Activated T-cell treated with anti-CD3 and anti-CD28 coated beads, Interleukin-2, amount 50 U/mL, for 24 hours (primary cell): ENCODE measurements around the gene F10.

Experiments
- DNase-seq: peaks from one replicate; pipeline ENCODE4 v3.0.0-alpha.2; 2020
- H3K27ac Mint-ChIP-seq: 2 replicates; pipeline ENCODE4 v1.8.0; 2020; ENCODE audit warnings: mild to moderate bottlenecking, mixed read lengths
- H3K27me3 Mint-ChIP-seq: 2 replicates; pipeline ENCODE4 v1.8.0; 2020; ENCODE audit warnings: mixed read lengths
- H3K36me3 Mint-ChIP-seq: 2 replicates; pipeline ENCODE4 v1.8.0; 2020; ENCODE audit warnings: low read depth, mixed read lengths
- H3K4me1 Mint-ChIP-seq: 2 replicates; pipeline ENCODE4 v1.8.0; 2020; ENCODE audit warnings: low read depth, mixed read lengths
- H3K4me3 Mint-ChIP-seq: 2 replicates; pipeline ENCODE4 v1.8.0; 2020; ENCODE audit warnings: mild to moderate bottlenecking, moderate library complexity, mixed read lengths
- H3K9me3 Mint-ChIP-seq: 2 replicates; pipeline ENCODE4 v1.8.0; 2020; ENCODE audit warnings: mixed read lengths

F10 gene

DNA sequence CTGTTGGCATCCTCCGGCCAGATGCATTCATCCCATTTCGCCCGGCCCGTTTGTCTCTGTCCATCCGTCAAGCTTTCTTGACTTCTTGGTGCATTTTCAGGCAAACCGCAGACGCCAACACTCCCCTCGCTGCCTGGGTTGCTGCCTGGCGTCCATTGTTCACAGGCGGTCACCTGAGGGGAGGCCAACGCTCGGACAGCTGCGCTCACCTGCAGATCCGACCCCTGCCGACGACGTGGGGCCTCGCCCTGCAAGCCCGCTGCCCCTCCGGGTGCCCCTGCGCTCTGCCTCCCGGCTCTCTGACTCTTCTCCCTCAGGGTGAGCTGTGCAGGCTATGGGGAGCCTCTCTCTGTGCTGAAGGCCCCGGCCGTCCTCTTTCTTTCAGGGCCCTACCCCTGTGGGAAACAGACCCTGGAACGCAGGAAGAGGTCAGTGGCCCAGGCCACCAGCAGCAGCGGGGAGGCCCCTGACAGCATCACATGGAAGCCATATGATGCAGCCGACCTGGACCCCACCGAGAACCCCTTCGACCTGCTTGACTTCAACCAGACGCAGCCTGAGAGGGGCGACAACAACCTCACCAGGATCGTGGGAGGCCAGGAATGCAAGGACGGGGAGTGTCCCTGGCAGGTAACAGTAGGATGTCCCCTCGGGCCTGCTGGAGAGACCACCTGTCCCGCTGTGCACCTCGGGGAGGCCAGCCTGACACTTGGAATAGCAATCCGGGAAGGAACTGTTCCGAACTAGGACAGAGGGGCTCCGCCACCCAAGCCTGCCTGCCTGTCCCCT, 21.1 kb downstream of the F10 start:
- Mint-ChIP-seq H3K4me3 (no peak overlapping the region), H3K4me1 (peaks cover 11% of the 10 kb centered on the region), H3K36me3 (no peaks in the 10 kb centered on the region), H3K27ac (no peak overlapping the region), H3K9me3 (no peaks in the 10 kb centered on the region), H3K27me3 (no peaks in the 10 kb centered on the region)
- DNase-seq, result peak; percentile 25

DNA sequence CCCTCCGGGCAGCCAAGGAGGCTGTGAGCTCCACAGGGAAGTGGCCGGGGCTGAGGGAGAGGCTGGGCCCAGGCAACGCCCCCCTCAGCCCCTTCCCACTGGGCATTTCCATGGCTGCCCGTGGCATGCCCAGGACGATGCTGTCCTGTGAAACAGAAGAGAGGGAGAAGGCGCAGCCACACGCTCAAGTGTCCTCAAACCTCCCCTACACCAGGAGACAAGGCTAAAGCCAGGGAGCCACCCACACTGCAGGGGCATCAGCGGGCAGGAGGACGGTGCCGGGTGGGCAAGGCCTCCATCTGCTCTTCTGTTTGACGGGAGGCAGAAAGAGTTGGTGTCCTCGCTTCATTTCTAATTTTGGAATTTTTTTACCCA, 21.6 kb downstream of the F10 start:
- H3K27ac Mint-ChIP-seq, result no peak overlapping the region
- H3K9me3 Mint-ChIP-seq, result no peaks in the 10 kb centered on the region
- no peak overlapping the region for H3K4me3 Mint-ChIP-seq
- H3K36me3 Mint-ChIP-seq, result no peaks in the 10 kb centered on the region
- DNase-seq, result no peak
- no peaks in the 10 kb centered on the region for H3K27me3 Mint-ChIP-seq
- peaks cover 11% of the 10 kb centered on the region for H3K4me1 Mint-ChIP-seq

DNA sequence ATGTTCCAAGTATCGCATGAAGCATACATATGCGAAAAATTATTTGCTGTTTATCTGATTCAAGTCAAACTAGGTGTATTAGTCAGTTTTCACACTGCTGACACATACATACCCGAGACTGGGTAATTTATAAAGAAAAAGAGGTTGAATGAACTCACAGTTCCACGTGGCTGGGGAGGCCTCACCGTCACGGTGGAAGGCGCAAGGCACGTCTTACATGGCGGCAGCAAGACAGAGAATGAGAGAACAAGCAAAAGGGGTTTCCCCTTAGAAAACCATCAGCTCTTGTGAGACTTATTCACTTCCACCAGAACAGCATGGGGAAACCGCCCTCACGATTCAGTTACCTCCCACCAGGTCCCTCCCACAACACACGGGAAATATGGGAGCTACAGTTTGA, 22.9 kb downstream of the F10 start:
- H3K27me3 Mint-ChIP-seq, result no peaks in the 10 kb centered on the region
- H3K9me3 Mint-ChIP-seq, result no peaks in the 10 kb centered on the region
- no peak overlapping the region for H3K4me3 Mint-ChIP-seq
- H3K27ac Mint-ChIP-seq, result peak overlapping the region; percentile 50
- DNase-seq, result peak; percentile 42
- no peaks in the 10 kb centered on the region for H3K36me3 Mint-ChIP-seq
- H3K4me1 Mint-ChIP-seq, result peaks cover 11% of the 10 kb centered on the region

DNA sequence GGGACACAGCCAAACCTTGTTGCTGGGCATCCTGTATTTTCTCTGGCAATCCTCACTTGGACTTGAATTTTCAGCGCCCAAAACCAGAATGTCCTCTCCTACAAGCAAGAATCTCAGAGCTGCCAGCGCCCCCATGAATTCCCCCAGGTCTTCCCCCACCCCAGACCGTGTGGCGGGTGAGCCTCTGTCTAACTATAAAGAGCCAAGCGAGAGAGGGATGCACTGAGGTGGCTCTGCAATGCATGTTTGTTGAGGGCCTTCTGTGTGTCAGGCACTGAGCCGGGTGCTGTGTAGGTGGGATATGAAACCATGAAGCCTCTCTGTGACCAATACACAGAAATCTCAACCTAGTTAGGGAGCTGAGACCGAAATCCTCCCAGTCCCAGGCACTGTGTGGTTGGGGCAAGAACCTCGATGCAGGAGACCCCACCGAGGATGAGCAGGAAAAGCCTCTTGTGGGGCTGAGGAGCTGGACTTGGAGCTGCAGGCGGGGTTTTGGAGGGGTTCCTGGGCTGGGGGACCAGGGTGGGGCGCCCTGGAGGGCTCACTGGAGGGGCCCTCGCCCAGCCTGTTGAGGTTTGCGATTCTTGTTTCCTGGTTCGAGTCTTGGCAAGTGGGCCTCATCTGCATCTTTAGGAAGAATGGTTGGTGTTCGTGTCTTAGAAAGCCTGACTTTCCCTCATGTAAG, 23.5 kb downstream of the F10 start:
- H3K9me3 Mint-ChIP-seq, result no peaks in the 10 kb centered on the region
- H3K36me3 Mint-ChIP-seq, result no peaks in the 10 kb centered on the region
- no peak for DNase-seq
- H3K4me3 Mint-ChIP-seq, result no peak overlapping the region
- H3K27ac Mint-ChIP-seq, result peak overlapping the region; percentile 50
- H3K4me1 Mint-ChIP-seq, result peaks cover 11% of the 10 kb centered on the region
- peaks cover under 1% of the 10 kb centered on the region for H3K27me3 Mint-ChIP-seq

DNA sequence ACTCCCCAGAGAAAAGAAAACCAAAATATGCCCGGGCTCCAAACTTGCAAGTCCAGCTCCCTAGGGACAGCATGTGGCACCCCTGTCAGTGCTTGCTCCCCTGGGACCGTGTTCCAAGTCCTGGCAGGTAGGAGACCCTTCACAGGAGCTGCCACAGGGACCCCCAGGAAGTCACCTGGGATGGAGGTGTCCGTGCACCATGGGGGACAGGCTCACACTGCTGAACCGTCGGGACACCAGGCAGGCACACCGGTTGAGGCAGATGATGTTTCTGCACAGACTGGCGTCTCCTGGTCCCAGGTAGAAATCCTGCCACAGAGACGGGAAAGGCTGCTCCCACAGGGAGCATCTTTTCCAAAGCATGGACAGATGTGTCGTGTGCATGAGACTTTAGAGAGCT, 24.2 kb downstream of the F10 start:
- peaks cover 13% of the 10 kb centered on the region for H3K4me1 Mint-ChIP-seq
- DNase-seq, result peak; percentile 20
- no peaks in the 10 kb centered on the region for H3K36me3 Mint-ChIP-seq
- no peak overlapping the region for H3K27ac Mint-ChIP-seq
- H3K4me3 Mint-ChIP-seq, result no peak overlapping the region
- peaks cover 5% of the 10 kb centered on the region for H3K27me3 Mint-ChIP-seq
- H3K9me3 Mint-ChIP-seq, result no peaks in the 10 kb centered on the region

DNA sequence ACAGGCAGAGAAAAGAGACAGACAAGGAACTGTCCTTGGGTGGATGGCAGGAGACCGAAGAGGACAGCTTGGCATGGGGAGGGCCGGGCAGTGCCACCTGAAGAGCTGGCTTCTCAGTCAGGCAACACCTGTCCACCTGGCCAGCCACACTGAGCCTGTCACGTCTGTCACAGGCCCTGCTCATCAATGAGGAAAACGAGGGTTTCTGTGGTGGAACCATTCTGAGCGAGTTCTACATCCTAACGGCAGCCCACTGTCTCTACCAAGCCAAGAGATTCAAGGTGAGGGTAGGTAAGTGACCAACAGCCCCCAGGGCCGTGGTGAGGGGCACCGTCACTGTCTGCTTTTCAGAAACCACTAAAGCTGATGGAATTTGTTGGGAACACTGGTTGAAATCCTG, 24.6 kb downstream of the F10 start:
- Mint-ChIP-seq H3K4me1 (peaks cover 18% of the 10 kb centered on the region), H3K36me3 (no peaks in the 10 kb centered on the region), H3K27me3 (peaks cover 7% of the 10 kb centered on the region), H3K9me3 (no peaks in the 10 kb centered on the region), H3K27ac (no peak overlapping the region), H3K4me3 (no peak overlapping the region)
- DNase-seq, result peak; percentile 12

DNA sequence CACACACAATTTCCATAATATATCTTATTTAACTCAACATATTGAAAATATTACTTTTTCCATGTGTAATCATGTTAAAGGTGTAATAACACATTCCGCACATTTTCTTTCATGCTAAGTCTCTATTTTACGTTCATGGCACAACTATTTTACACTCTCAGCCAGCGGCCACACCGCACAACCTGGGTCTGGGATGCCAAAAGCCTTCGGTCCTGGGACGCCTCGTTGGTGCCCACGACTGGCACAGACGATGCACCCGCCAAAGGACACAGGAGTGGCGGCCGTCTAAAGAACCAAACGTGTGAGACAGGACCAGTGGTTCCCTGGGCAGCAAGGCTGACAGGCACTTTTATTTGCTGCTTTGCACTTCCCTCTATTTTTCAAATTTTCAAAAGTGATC, 25.8 kb downstream of the F10 start:
- Mint-ChIP-seq H3K36me3 (no peaks in the 10 kb centered on the region), H3K27ac (no peak overlapping the region), H3K9me3 (no peaks in the 10 kb centered on the region), H3K4me3 (no peak overlapping the region), H3K4me1 (peaks cover 27% of the 10 kb centered on the region), H3K27me3 (peaks cover 14% of the 10 kb centered on the region)
- peak; percentile 0 for DNase-seq

DNA sequence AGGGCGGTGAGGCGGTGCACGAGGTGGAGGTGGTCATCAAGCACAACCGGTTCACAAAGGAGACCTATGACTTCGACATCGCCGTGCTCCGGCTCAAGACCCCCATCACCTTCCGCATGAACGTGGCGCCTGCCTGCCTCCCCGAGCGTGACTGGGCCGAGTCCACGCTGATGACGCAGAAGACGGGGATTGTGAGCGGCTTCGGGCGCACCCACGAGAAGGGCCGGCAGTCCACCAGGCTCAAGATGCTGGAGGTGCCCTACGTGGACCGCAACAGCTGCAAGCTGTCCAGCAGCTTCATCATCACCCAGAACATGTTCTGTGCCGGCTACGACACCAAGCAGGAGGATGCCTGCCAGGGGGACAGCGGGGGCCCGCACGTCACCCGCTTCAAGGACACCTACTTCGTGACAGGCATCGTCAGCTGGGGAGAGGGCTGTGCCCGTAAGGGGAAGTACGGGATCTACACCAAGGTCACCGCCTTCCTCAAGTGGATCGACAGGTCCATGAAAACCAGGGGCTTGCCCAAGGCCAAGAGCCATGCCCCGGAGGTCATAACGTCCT, 26.4 kb downstream of the F10 start:
- Mint-ChIP-seq H3K9me3 (no peaks in the 10 kb centered on the region), H3K27ac (no peak overlapping the region), H3K36me3 (no peaks in the 10 kb centered on the region), H3K4me3 (no peak overlapping the region), H3K4me1 (peaks cover 31% of the 10 kb centered on the region), H3K27me3 (peaks cover 14% of the 10 kb centered on the region)
- DNase-seq, result peak; percentile 24

DNA sequence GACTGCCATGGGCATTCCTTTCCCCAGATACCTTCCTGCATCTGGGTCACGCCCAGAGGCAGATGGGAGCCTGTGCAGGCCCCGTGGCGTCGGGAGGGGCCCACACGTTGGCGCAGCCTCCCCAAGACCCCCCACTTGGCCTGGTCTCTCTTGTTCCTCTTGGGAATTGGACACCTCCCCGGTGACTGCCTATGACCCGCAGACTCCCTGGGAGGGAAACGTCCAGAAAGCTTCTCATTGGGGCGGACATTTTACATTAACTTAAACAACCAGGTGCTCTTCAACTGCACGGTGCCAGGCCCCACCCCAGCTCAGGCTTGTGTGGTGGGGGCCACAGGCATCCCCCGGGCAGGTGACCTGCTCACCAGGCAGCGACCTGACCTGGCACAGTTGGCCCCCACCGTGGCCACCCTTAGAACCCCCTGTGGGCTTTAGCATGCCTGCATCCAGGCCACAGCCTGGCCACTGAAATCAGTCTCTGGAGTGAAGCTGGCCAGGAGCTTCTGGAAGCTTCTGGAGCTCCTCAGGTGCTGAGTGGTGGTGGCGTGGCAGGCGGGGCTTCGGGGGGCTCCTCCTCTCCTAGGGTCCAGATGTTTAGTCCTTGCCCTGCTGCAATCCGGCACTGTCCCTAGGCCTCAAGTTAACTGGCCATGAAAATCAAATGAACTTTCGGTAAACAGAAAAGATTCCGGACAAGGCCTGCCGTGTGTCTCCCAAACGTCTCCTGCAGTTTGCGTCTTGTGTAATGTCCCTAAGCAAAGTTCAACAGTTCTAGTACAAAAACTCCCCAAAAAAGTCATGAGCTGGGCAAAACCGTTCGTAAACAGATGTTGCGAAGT, 27.3 kb downstream of the F10 start:
- Mint-ChIP-seq H3K4me3 (no peak overlapping the region), H3K4me1 (peaks cover 34% of the 10 kb centered on the region), H3K36me3 (no peaks in the 10 kb centered on the region), H3K27ac (no peak overlapping the region), H3K27me3 (peaks cover 14% of the 10 kb centered on the region), H3K9me3 (peaks cover 1% of the 10 kb centered on the region)
- peak; percentile 16 for DNase-seq

DNA sequence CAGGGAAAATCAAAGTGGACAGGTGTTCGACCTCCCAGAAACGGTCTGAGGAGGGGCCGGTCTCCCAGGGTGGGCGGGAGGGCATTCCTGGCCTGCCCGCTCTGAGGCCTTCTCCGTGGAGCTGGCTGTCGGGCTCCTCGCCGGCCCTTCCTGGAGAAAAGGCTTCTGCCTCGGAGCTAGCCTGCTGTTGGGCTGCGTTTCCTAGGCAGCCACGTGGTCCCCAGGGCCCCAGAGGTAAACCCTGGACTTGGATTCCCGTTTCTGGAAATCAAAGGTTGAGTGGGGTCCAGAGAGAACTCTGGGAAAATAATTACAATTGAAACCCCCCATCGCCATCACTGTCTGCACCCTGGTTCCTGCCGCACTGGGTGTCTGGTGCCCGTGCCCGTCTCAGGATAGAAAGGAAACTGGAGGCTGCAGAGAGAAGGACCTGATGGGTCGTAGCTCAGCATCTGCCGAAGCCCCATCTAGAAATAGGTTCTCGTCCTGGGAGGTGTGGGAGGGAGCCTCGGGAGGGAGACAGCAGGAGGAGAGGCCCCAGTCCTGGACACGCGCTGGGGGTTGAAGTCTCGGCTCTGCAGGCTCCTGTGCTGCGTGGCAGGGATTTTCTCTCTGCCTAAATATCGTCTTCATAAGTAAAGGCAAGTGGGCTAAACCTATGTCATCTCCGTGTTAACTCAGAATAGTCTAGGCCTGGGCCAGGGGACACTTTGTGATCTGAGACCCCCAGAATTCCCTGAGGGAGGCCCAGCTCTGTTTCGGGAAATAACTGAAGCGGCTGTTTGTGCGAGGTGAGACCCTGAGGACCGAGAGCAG, 28.2 kb downstream of the F10 start:
- Mint-ChIP-seq H3K27ac (no peak overlapping the region), H3K9me3 (peaks cover 9% of the 10 kb centered on the region), H3K4me1 (peaks cover 30% of the 10 kb centered on the region), H3K4me3 (no peak overlapping the region), H3K27me3 (peaks cover 14% of the 10 kb centered on the region), H3K36me3 (no peaks in the 10 kb centered on the region)
- peak; percentile 2 for DNase-seq

DNA sequence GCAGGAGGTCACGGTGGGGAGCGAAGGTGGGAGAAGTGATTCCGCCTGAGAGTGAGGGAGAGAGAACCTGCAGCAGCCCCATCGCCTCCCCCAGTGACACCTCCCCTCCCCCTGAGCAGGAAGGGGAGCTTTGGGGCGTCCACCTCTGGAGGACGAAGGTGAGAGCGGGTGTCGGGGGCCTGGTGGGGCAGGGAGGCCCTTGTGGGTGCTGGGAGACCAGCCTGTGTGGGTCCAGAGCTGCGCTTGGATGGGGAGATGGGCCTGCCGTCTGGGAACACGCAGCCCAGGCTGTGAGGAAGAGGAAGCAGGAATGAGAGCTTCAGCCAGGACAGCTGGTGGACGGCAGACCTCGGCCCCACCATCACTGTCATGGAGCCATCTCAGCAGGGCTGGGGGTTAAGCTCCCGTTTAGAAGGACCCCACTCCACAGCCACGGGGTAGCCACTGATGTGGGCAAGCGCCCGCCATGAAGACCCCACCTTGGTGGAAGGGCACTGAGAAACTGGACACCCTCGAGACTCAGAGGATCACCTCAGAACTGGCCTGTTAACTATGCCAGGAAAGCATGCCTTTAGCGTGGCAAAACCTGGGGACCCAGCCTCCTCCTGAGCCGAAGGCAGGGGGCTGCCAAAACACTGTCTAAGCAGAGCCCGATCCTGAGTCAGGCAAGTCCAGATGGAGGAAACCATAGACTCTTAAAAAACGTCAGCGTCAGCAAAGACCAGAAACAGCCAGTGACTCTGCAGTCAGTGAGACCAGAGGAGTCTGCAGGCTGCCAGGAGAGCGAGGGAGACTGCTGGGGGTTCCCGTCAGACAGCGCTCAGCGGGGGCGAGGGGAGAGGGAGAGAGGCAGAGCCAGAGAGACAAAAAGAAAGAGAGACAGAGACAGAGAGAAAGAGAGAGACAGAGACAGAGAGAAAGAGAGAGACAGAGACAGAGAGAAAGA, 29.4 kb downstream of the F10 start:
- Mint-ChIP-seq H3K27me3 (peaks cover 14% of the 10 kb centered on the region), H3K36me3 (no peaks in the 10 kb centered on the region), H3K4me1 (peaks cover 24% of the 10 kb centered on the region), H3K4me3 (peak overlapping the region; percentile 57), H3K27ac (peak overlapping the region; percentile 17), H3K9me3 (peaks cover 14% of the 10 kb centered on the region)
- peak; percentile 43 for DNase-seq

DNA sequence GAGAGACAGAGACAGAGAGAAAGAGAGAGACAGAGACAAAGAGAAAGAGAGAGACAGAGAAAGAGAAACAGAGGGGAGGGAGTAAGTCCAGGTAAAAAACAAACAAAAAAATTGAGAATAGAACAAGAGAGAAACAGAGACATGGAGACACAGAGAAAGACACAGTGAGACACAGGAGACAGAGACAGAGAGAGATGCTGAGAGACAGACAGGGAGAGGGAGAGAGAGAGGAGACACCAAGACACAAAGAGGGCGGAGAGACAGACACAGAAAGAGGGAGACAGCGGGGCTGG, 30.0 kb downstream of the F10 start:
- H3K27me3 Mint-ChIP-seq, result peaks cover 14% of the 10 kb centered on the region
- no peaks in the 10 kb centered on the region for H3K36me3 Mint-ChIP-seq
- H3K9me3 Mint-ChIP-seq, result peaks cover 14% of the 10 kb centered on the region
- H3K4me1 Mint-ChIP-seq, result peaks cover 24% of the 10 kb centered on the region
- peak overlapping the region; percentile 38 for H3K27ac Mint-ChIP-seq
- peak overlapping the region; percentile 57 for H3K4me3 Mint-ChIP-seq
- DNase-seq, result no peak
